HEK293 (cell line): ENCODE data around the gene HOXB4.

ENCODE experiments used
- GLI4 ChIP-seq: fragments of 450-650 bp; formaldehyde crosslinking; IDR thresholded peaks from 2 replicates; pipeline ENCODE4 v1.5.1; 2016; ENCODE audit warnings: missing biosample characterization, missing genetic modification characterization
- KLF16 ChIP-seq: fragments of 450-650 bp; formaldehyde crosslinking; IDR thresholded peaks from 2 replicates; pipeline ENCODE4 v1.5.1; 2017; ENCODE audit warnings: missing biosample characterization, missing genetic modification characterization
- KLF17 ChIP-seq: fragments of 450-650 bp; formaldehyde crosslinking; IDR thresholded peaks from 2 replicates; pipeline ENCODE4 v1.5.1; 2016; ENCODE audit warnings: missing biosample characterization, missing genetic modification characterization
- KLF7 ChIP-seq: fragments of 450-650 bp; formaldehyde crosslinking; IDR thresholded peaks from 2 replicates; pipeline ENCODE4 v1.5.1; 2016; ENCODE audit warnings: missing biosample characterization, missing genetic modification characterization, borderline replicate concordance
- KLF8 ChIP-seq: fragments of 450-650 bp; formaldehyde crosslinking; IDR thresholded peaks from 2 replicates; pipeline ENCODE4 v1.5.1; 2016; ENCODE audit warnings: missing biosample characterization, missing genetic modification characterization
- KLF9 ChIP-seq: fragments of 450-650 bp; formaldehyde crosslinking; IDR thresholded peaks from 2 replicates; pipeline ENCODE4 v1.5.1; 2016; ENCODE audit warnings: missing biosample characterization, missing genetic modification characterization, low read depth
- MYNN ChIP-seq: fragments of 450-650 bp; formaldehyde crosslinking; IDR thresholded peaks from 2 replicates; pipeline ENCODE4 v1.5.1; 2016; ENCODE audit warnings: missing biosample characterization, missing genetic modification characterization, borderline replicate concordance
- PATZ1 ChIP-seq: fragments of 450-650 bp; formaldehyde crosslinking; IDR thresholded peaks from 2 replicates; pipeline ENCODE4 v1.5.1; 2016; ENCODE audit warnings: missing biosample characterization, missing genetic modification characterization
- PRDM1 ChIP-seq: fragments of 450-650 bp; formaldehyde crosslinking; IDR thresholded peaks from 2 replicates; pipeline ENCODE4; 2016; ENCODE audit warnings: missing biosample characterization, missing genetic modification characterization
- PRDM4 ChIP-seq: fragments of 450-650 bp; formaldehyde crosslinking; IDR thresholded peaks from 2 replicates; pipeline ENCODE4 v1.5.1; 2017; ENCODE audit warnings: missing biosample characterization, missing genetic modification characterization
- SCRT2 ChIP-seq: fragments of 450-650 bp; formaldehyde crosslinking; IDR thresholded peaks from 2 replicates; pipeline ENCODE4 v1.5.1; 2016; ENCODE audit warnings: missing biosample characterization, missing genetic modification characterization
- SP2 ChIP-seq: fragments of 450-650 bp; formaldehyde crosslinking; IDR thresholded peaks from 2 replicates; pipeline ENCODE4 v1.5.1; 2016; ENCODE audit warnings: missing biosample characterization, missing genetic modification characterization
- YY1 ChIP-seq: fragments of 450-650 bp; formaldehyde crosslinking; IDR thresholded peaks from 2 replicates; pipeline ENCODE4 v1.5.1; 2018; ENCODE audit warnings: missing biosample characterization, missing genetic modification characterization
- ZBTB17 ChIP-seq: fragments of 450-650 bp; formaldehyde crosslinking; IDR thresholded peaks from 2 replicates; pipeline ENCODE4 v1.5.1; 2016; ENCODE audit warnings: missing biosample characterization, missing genetic modification characterization
- ZBTB26 ChIP-seq: fragments of 450-650 bp; formaldehyde crosslinking; optimal IDR thresholded peaks from 2 replicates; pipeline ENCODE3; 2016; ENCODE audit warnings: missing biosample characterization, mild to moderate bottlenecking, missing genetic modification characterization
- ZBTB44 ChIP-seq: fragments of 450-650 bp; IDR thresholded peaks from 2 replicates; pipeline ENCODE4 v1.5.1; 2018; ENCODE audit warnings: missing biosample characterization, mild to moderate bottlenecking, missing genetic modification characterization
- ZBTB48 ChIP-seq: fragments of 450-650 bp; formaldehyde crosslinking; IDR thresholded peaks from 2 replicates; pipeline ENCODE4 v1.5.1; 2016; ENCODE audit warnings: missing biosample characterization, missing genetic modification characterization
- ZBTB6 ChIP-seq: fragments of 450-650 bp; formaldehyde crosslinking; IDR thresholded peaks from 2 replicates; pipeline ENCODE4 v1.5.1; 2017; ENCODE audit warnings: missing biosample characterization, missing genetic modification characterization
- ZFP41 ChIP-seq: fragments of 450-650 bp; formaldehyde crosslinking; IDR thresholded peaks from 2 replicates; pipeline ENCODE4 v1.5.1; 2016; ENCODE audit warnings: missing biosample characterization, missing genetic modification characterization, borderline replicate concordance
- ZNF146 ChIP-seq: fragments of 450-650 bp; formaldehyde crosslinking; IDR thresholded peaks from 2 replicates; pipeline ENCODE4 v1.5.1; 2016; ENCODE audit warnings: missing biosample characterization, missing genetic modification characterization
- ZNF398 ChIP-seq: fragments of 450-650 bp; formaldehyde crosslinking; IDR thresholded peaks from 2 replicates; pipeline ENCODE4 v1.5.1; 2017; ENCODE audit warnings: missing biosample characterization, missing genetic modification characterization
- ZNF449 ChIP-seq: fragments of 450-650 bp; formaldehyde crosslinking; IDR thresholded peaks from 2 replicates; pipeline ENCODE4 v1.5.1; 2017; ENCODE audit warnings: missing biosample characterization, mild to moderate bottlenecking, missing genetic modification characterization, moderate library complexity
- ZNF623 ChIP-seq: fragments of 450-650 bp; formaldehyde crosslinking; IDR thresholded peaks from 2 replicates; pipeline ENCODE4 v1.5.1; 2016; ENCODE audit warnings: missing biosample characterization, missing genetic modification characterization
- ZNF830 ChIP-seq: fragments of 450-650 bp; IDR thresholded peaks from 2 replicates; pipeline ENCODE4 v1.5.0; 2018; ENCODE audit warnings: missing biosample characterization, missing genetic modification characterization, low read depth, mild to moderate bottlenecking, moderate library complexity
- ZNF843 ChIP-seq: fragments of 450-650 bp; formaldehyde crosslinking; IDR thresholded peaks from 2 replicates; pipeline ENCODE4 v1.5.1; 2016; ENCODE audit warnings: missing biosample characterization, missing genetic modification characterization

HOXB4 gene

GRCh38 chr17:48625495-48626244 lies 47.5 kb upstream of the HOXB4 start (continued):
- TF ChIP-seq ZFP41 (tag by site-specific recombination) = no peak
- TF ChIP-seq ZBTB44 (tag by site-specific recombination) = 0 out of 2 replicates have a peak, but pooled peaks have one; percentile 5
- peak; percentile 45 for TF ChIP-seq SP2 (tag by site-specific recombination)
- peak; percentile 68 for TF ChIP-seq KLF9 (tag by site-specific recombination)
- no peak for TF ChIP-seq ZNF623 (tag by site-specific recombination)
- TF ChIP-seq KLF7 (tag by site-specific recombination) = peak; percentile 54; the same call in 1 of the 2 replicates
- peak; percentile 69 for TF ChIP-seq PRDM1 (tag by site-specific recombination)
- peak; percentile 16; the same call in 1 of the 2 replicates for TF ChIP-seq PRDM4 (tag by site-specific recombination)
- TF ChIP-seq PATZ1 = peak; percentile 21
- TF ChIP-seq ZNF830 = no peak
- no peak for TF ChIP-seq ZBTB6 (tag by site-specific recombination)
- peak; percentile 17; the same call in 1 of the 2 replicates for TF ChIP-seq KLF17
- no peak for TF ChIP-seq MYNN (tag by site-specific recombination)
- peak; percentile 85 for TF ChIP-seq ZBTB26 (tag by site-specific recombination)
- peak; percentile 36 for TF ChIP-seq KLF16
- peak; percentile 46; the same call in 1 of the 2 replicates for TF ChIP-seq YY1 (tag by site-specific recombination)
- peak; percentile 8; the same call in 1 of the 2 replicates for TF ChIP-seq ZNF843 (tag by site-specific recombination)
- TF ChIP-seq SCRT2 (tag by site-specific recombination) = no peak
- peak; percentile 68; the same call in 1 of the 2 replicates for TF ChIP-seq ZNF449 (tag by site-specific recombination)
- 0 out of 2 replicates have a peak, but pooled peaks have one; percentile 15 for TF ChIP-seq ZNF146 (tag by site-specific recombination)
- no peak for TF ChIP-seq ZBTB48 (tag by site-specific recombination)
- peak; percentile 41 for TF ChIP-seq ZNF398 (tag by site-specific recombination)
- TF ChIP-seq GLI4 = peak; percentile 42; the same call in 1 of the 2 replicates
- TF ChIP-seq KLF8 (tag by site-specific recombination) = peak; percentile 59; the same call in 1 of the 2 replicates
- TF ChIP-seq ZBTB17 (tag by site-specific recombination) = peak; percentile 87
